Esophagus (tissue), 2 donors: ENCODE data around the gene RAC3. TPM values are rescaled to one million over a fixed set of nuclear protein-coding genes. Genes with fewer than 3 reads are reported as not detected.

ENCODE experiments used
- H3K27ac ChIP-seq, 2 donors: one replicate each; pipeline ENCODE4 v1.5.1; 2013; ENCODE audit warnings: low read depth in 2 of 2, mild to moderate bottlenecking in 2 of 2, inconsistent platforms in 1 of 2, low read length in 1 of 2, moderate library complexity in 1 of 2
- H3K27me3 ChIP-seq, 2 donors: one replicate each; pipeline ENCODE4 v1.6.1; 2013; ENCODE audit warnings: low read length in 2 of 2, control low read depth in 1 of 2, mild to moderate bottlenecking in 1 of 2; ENCODE audit not compliant: insufficient read depth in 2 of 2, control insufficient read depth in 1 of 2
- H3K36me3 ChIP-seq, 2 donors: one replicate each; pipeline ENCODE4 v1.6.1; 2013; ENCODE audit warnings: low read length in 1 of 2; ENCODE audit not compliant: control insufficient read depth in 2 of 2, insufficient read depth in 2 of 2
- H3K4me1 ChIP-seq, 2 donors: one replicate each; pipeline ENCODE4 v1.6.1; 2013; ENCODE audit warnings: low read length in 1 of 2; ENCODE audit not compliant: control insufficient read depth in 2 of 2, insufficient read depth in 2 of 2
- H3K4me3 ChIP-seq, 2 donors: one replicate each; pipeline ENCODE4 v1.5.1; 2013; ENCODE audit warnings: low read length in 2 of 2, mild to moderate bottlenecking in 2 of 2, low read depth in 1 of 2, moderate library complexity in 1 of 2
- H3K9me3 ChIP-seq, 2 donors: one replicate each; pipeline ENCODE4 v1.6.1; 2013; ENCODE audit warnings: mild to moderate bottlenecking in 2 of 2, low read depth in 1 of 2, low read length in 1 of 2, moderate library complexity in 1 of 2; ENCODE audit not compliant: control insufficient read depth in 2 of 2, insufficient read depth in 1 of 2
- WGBS, 2 donors: extraction: QIAGEN DNeasy Blood & Tissue Kit; methylation state at CpG; one replicate each; pipeline ENCODE4 v1.1.7; 2013; 5-methylcytosine and 5-hydroxymethylcytosine counted together
- polyA plus RNA-seq, 2 donors: library from polyadenylated mRNA; stranded (reverse); fragments of 200-250 nt; gene quantifications; one replicate each; pipeline ENCODE4 v1.2.3, GENCODE V29; 2013
- donor health status: healthy with polysubstance abuse.
- donor health status: Bipolar disorder and iron deficiency.

Gene RAC3
- polyA plus RNA-seq, 2 donors, result 7.1 to 9.6 TPM

DNA sequence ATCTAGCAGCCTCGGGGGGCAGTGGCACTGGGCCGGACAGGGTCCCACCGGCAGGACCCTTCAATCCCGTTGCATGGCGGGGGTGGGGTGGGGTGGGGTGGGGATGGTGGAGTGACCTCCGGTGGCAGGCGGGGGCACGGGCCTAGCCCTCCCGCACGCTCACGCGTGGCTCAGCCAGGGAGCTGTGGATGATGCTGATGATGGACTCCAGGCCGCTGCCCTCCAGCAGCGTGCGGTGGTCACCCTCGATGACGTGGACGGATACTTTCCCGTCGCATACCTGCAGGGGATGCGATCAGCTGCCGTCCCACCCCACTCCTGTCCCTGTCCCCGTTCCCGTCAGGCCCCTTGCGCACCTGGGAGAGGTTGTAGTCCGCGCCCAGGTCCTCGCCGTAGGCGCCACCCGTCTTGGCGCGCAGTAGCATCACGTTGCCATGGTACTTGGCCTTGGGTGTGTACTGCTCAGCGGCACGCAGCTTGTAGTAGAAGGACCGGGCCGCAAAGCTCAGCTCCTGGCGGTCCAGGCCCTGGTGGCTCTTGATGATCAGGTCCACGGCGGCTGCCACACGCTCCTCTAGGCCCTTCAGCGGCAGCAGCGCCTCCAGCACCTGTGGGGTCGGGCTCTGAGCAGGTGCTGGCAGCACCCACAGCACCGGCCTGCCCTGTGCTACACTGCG is 47.7 kb downstream of the RAC3 start:
- no peaks in the 10 kb centered on the region for H3K9me3 ChIP-seq
- no peak overlapping the region for H3K27ac ChIP-seq
- no peaks in the 10 kb centered on the region for H3K27me3 ChIP-seq
- H3K4me1 ChIP-seq, result no peaks in the 10 kb centered on the region
- H3K4me3 ChIP-seq, result no peak overlapping the region
- WGBS, 2 donors, result 91 to 95% methylated on average over 46 to 47 of the region's 47 CpGs
- H3K36me3 ChIP-seq, result peaks cover 20 to 53% of the 10 kb centered on the region in 2 donors

DNA sequence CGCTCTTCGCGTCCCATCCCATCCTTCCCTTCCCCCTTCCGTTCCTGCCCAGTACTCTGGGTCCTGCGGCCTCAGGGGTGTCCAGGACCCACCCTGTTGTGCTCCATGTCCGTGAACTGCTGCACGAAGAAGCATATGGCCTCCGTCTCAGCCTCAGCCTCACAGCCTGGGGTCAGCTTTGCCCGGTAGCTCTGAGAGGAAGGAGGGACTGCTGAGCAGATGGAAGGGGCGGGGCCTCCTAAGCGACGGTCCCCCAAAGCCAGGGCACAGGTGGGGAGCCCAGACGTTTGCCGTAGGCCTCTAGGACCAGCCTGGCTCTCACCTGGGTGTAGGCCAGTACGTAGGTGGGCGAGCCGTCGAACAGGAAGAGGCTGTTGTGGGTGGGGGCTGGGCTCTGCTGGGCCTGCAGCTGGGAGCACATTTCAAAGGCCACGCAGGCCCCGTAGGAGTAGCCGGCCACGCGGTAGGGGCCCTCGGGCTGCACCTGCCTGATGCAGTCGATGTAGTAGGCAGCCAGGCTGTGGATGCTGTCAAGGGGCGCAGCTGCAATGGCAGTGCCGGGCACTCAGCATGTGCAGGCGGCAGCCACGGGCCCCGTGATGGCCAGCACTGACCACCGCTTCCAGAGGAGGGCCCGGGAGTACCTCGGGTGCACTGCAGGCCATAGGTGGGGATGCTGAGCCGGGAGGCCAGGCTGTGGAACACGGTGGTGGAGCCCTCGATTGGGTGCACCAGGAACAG is 48.7 kb downstream of the RAC3 start:
- no peak overlapping the region for H3K27ac ChIP-seq
- 89 to 91% methylated on average over 36 of the region's 36 CpGs for WGBS, 2 donors
- no peak overlapping the region for H3K4me3 ChIP-seq
- H3K9me3 ChIP-seq, result no peaks in the 10 kb centered on the region
- peaks cover 21 to 63% of the 10 kb centered on the region in 2 donors for H3K36me3 ChIP-seq
- no peaks in the 10 kb centered on the region for H3K4me1 ChIP-seq
- no peaks in the 10 kb centered on the region for H3K27me3 ChIP-seq

DNA sequence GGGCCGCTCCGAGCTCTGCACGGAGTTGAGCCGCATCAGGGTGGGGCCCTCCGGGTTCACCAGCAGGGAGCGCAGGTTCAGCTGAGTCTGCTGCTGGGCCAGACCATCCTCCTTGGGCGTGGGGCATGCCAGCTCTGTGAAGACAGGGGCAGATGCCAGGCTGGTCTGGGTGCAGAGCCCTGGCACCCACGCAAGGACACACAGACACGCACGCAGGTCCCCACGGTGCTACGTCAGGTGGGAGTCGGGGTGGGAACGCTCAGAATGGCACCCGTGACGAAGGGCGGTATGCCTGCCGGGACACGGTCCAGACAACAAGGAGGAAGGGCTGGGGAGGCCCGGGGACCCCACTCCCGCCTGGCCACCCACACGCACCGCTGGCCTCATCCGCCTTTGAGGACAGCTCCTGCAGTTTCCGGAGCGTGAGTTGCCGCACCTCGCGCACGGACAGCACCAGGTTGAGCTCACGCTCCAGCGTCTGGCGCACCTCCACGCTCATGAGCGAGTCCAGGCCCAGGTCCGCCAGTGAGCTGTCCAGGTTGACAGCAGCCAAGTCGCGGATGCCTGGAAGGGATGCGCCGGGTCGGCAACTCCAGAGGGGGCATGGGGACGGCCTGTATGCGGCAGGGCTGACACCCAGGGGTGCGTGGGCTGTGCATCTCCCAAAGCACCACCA is 49.4 kb downstream of the RAC3 start:
- Histone ChIP-seq H3K36me3 (peaks cover 24 to 71% of the 10 kb centered on the region in 2 donors), H3K4me3 (no peak overlapping the region)
- 93% methylated on average over 43 to 44 of the region's 44 CpGs for WGBS, 2 donors

DNA sequence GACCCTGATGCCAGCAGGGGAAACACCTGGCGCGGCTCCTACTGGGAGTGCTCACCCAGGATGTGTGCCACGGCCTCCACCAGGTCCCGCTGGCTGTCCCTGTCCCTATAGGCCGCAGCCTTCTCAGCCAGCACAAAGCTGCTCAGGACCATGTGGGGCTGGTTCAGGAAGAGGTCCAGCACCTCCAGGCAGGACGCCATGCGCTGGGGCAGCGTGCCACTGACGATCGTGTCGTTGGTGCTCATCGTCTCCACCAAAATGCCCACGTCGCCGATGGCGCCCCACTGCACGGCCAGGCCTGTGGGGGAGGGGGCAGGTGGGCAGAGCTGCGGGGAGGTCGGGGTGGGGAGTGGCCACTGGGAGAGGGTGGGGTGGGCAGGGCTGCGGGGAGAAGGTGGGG is 50.1 kb downstream of the RAC3 start:
- Histone ChIP-seq H3K4me3 (no peak overlapping the region), H3K36me3 (peaks cover 27 to 77% of the 10 kb centered on the region in 2 donors), H3K27me3 (no peaks in the 10 kb centered on the region), H3K9me3 (no peaks in the 10 kb centered on the region), H3K27ac (no peak overlapping the region), H3K4me1 (no peaks in the 10 kb centered on the region)
- 90 to 96% methylated on average over 14 to 20 of the region's 20 CpGs for WGBS, 2 donors

More for the DNA sequence above, 49.4 kb downstream of the RAC3 start:
- H3K27ac ChIP-seq, result no peak overlapping the region
- no peaks in the 10 kb centered on the region for H3K4me1 ChIP-seq
- no peaks in the 10 kb centered on the region for H3K27me3 ChIP-seq
- H3K9me3 ChIP-seq, result no peaks in the 10 kb centered on the region

DNA sequence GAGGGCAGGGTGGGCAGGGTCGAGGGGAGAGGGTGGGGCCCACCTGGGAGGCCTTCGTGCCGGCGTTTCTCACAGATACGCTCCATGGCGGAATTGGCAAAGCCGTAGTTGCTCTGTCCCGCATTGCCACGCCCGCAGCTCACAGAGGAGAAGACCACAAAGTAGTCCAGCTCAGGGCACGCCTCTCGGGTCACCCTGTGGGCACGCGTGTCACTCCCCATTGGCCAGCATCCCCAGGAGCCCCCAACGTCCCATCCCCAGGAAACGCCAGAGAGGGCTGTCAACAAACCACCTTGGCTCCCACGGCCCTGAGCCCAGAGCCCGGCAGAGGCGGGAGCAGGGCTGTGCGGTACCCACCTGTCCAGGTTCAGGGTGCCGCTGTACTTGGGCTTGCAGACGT is 50.5 kb downstream of the RAC3 start:
- Histone ChIP-seq H3K36me3 (peaks cover 31 to 81% of the 10 kb centered on the region in 2 donors), H3K4me1 (no peaks in the 10 kb centered on the region), H3K27me3 (no peaks in the 10 kb centered on the region), H3K9me3 (no peaks in the 10 kb centered on the region), H3K27ac (no peak overlapping the region), H3K4me3 (no peak overlapping the region)
- 88 to 94% methylated on average over 20 to 22 of the region's 22 CpGs for WGBS, 2 donors

DNA sequence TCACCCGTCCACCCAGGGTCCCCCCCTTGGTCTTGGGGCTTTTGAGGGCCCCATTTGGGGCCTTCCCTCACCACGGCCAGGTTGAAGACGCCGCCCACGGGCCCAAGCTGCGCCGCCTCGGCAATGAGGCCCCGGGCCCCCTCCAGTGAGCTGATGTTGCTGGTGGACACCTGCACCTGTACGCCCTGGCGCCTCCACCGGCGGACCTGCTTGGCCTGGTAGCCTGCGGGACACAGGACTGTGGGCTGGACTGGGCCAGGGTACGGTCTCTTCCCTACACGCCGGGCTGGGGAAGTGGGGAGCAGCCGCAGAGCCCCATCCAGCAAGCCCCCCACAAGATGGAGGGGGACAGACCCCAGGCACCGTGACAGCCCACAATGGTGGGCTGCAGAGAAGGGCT is 51.0 kb downstream of the RAC3 start:
- no peaks in the 10 kb centered on the region for H3K4me1 ChIP-seq
- H3K27ac ChIP-seq, result no peak overlapping the region
- H3K9me3 ChIP-seq, result no peaks in the 10 kb centered on the region
- no peak overlapping the region for H3K4me3 ChIP-seq
- WGBS, 2 donors, result 91 to 92% methylated on average over 19 of the region's 19 CpGs
- no peaks in the 10 kb centered on the region for H3K27me3 ChIP-seq
- H3K36me3 ChIP-seq, result peaks cover 36 to 86% of the 10 kb centered on the region in 2 donors

DNA sequence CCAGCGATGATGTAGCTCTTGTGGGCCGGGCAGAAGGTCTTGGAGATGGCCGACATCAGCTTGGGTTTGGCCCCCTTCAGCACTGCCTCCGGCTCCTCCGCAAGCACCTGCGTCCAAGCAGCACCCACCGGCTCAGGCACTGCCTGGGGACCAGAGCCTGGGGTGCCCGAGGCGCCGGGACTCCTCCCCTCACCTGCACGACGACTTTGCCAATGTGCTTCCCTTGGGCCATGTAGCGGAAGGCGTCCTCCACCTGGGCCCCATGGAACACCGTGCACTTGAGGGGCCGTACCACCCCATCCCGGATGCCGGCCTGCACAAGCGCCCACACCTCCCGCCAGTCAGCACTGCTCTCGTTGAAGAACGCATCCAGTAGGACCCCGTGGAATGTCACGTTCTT is 51.5 kb downstream of the RAC3 start:
- H3K9me3 ChIP-seq, result no peaks in the 10 kb centered on the region
- no peaks in the 10 kb centered on the region for H3K27me3 ChIP-seq
- H3K27ac ChIP-seq, result no peak overlapping the region
- peaks cover 38 to 91% of the 10 kb centered on the region in 2 donors for H3K36me3 ChIP-seq
- no peaks in the 10 kb centered on the region for H3K4me1 ChIP-seq
- WGBS, 2 donors, result 91 to 96% methylated on average over 24 of the region's 24 CpGs
- H3K4me3 ChIP-seq, result no peak overlapping the region

Other genes starting within 250 kb of the RAC3 start
- gene GCGR, start 227.5 kb upstream of the RAC3 start, polyA plus RNA-seq, result under 1 TPM; 0.11 to 0.14 TPM
- 10 to 100 TPM; 24.7 to 32.3 TPM for gene MCRIP1, start 198.4 kb upstream of the RAC3 start, polyA plus RNA-seq
- gene PPP1R27, start 196.6 kb upstream of the RAC3 start, polyA plus RNA-seq, result under 1 TPM; 0.25 to 0.98 TPM
- gene P4HB, start 171.1 kb upstream of the RAC3 start, polyA plus RNA-seq, result 100 to 1,000 TPM; 582 to 595 TPM
- 100 to 1,000 TPM; 201 to 209 TPM for gene ARHGDIA, start 160.3 kb upstream of the RAC3 start, polyA plus RNA-seq
- 10 to 100 TPM; 16.3 to 61.0 TPM for gene ALYREF, start 140.1 kb upstream of the RAC3 start, polyA plus RNA-seq
- gene ANAPC11, start 140.0 kb upstream of the RAC3 start, polyA plus RNA-seq, result 100 to 1,000 TPM; 127 to 187 TPM
- under 1 TPM; 0.33 to 0.49 TPM for gene NPB, start 129.4 kb upstream of the RAC3 start, polyA plus RNA-seq
- 10 to 100 TPM; 23.1 to 46.5 TPM for gene PCYT2, start 120.3 kb upstream of the RAC3 start, polyA plus RNA-seq
- 10 to 100 TPM; 64.9 to 84.0 TPM for gene SIRT7, start 113.5 kb upstream of the RAC3 start, polyA plus RNA-seq
- gene MAFG, start 103.9 kb upstream of the RAC3 start, polyA plus RNA-seq, result 10 to 100 TPM; 10.3 to 11.9 TPM
- gene PYCR1, start 94.4 kb upstream of the RAC3 start, polyA plus RNA-seq, result 10 to 100 TPM in 1 of 2 donors, 1 to 10 TPM in 1; 6.5 to 18.1 TPM
- not detected for gene MYADML2, start 84.4 kb upstream of the RAC3 start, polyA plus RNA-seq
- under 1 TPM; 0.07 to 0.08 TPM for gene NOTUM, start 70.5 kb upstream of the RAC3 start, polyA plus RNA-seq
- 10 to 100 TPM; 19.1 to 29.8 TPM for gene ASPSCR1, start 54.0 kb upstream of the RAC3 start, polyA plus RNA-seq
- 100 to 1,000 TPM in 1 of 2 donors, 10 to 100 TPM in 1; 86.8 to 117 TPM for gene CENPX, start 8.8 kb upstream of the RAC3 start, polyA plus RNA-seq
- 10 to 100 TPM; 10.6 to 17.2 TPM for gene LRRC45, start 8.4 kb upstream of the RAC3 start, polyA plus RNA-seq
- 100 to 1,000 TPM; 136 to 145 TPM for gene DCXR, start 6.0 kb downstream of the RAC3 start, polyA plus RNA-seq
- gene RFNG, start 20.1 kb downstream of the RAC3 start, polyA plus RNA-seq, result 10 to 100 TPM; 27.4 to 36.4 TPM
- gene GPS1, start 20.2 kb downstream of the RAC3 start, polyA plus RNA-seq, result 10 to 100 TPM; 61.7 to 65.8 TPM
- 100 to 1,000 TPM; 118 to 182 TPM for gene DUS1L, start 34.1 kb downstream of the RAC3 start, polyA plus RNA-seq
- 10 to 100 TPM; 92.2 to 95.9 TPM for gene FASN, start 66.6 kb downstream of the RAC3 start, polyA plus RNA-seq
- gene CCDC57, start 181.2 kb downstream of the RAC3 start, polyA plus RNA-seq, result 10 to 100 TPM; 16.3 to 33.7 TPM
- gene SLC16A3, start 197.4 kb downstream of the RAC3 start, polyA plus RNA-seq, result 10 to 100 TPM; 17.5 to 41.0 TPM
- gene CSNK1D, start 242.0 kb downstream of the RAC3 start, polyA plus RNA-seq, result 10 to 100 TPM; 63.7 to 79.6 TPM